D721Med (cell line): Measurements from ENCODE around the gene PNPT1.

Experiments used
- DNase-seq: peaks from one replicate; pipeline ENCODE4 v3.0.0; 2011; ENCODE audit warnings: low spot score; ENCODE audit not compliant: insufficient read length
- FAIRE-seq: peaks from 2 replicates; lab custom pipeline; 2011; peaks lifted over from hg19 to GRCh38; lab: Jason Lieb, UNC
- CTCF ChIP-seq: IDR thresholded peaks from 2 replicates; pipeline ENCODE4 v1.5.1; 2012; ENCODE audit warnings: mild to moderate bottlenecking, control low read depth; ENCODE audit not compliant: insufficient read depth; ENCODE audit errors: missing control alignments

The PNPT1 gene

GRCh38 chr2:55595536-55595935, 98.1 kb downstream of the PNPT1 start:
- no peak for TF ChIP-seq CTCF
- no peak for DNase-seq
- FAIRE-seq = no peak

DNA sequence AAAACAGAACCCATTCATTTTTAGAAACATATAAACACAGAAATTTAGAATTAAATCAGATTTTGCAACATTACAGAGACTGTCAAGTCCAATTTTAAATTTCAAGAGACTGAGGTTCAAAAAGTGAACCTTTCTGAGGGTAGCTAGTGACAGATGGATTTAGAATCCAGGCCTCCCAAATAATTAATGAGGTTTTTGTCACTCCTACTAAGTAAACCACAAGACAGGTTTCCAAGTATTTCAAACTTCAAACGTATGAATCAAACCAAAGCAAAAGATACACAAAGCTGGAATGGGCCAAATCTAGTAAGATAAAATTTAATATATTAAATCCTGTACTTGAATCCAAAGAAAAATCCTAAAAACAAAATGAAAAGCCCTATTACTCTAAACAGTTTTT, 101.5 kb downstream of the PNPT1 start:
- FAIRE-seq (no peak), DNase-seq (no peak)
- TF ChIP-seq CTCF = no peak

GRCh38 chr2:55590810-55591440, 102.7 kb downstream of the PNPT1 start:
- no peak for DNase-seq
- peak; percentile 55 for FAIRE-seq
- TF ChIP-seq CTCF = no peak

- DNase-seq = no peak
- no peak for FAIRE-seq
- no peak for TF ChIP-seq CTCF
Measured at GRCh38 chr2:55585451-55586080, 108.1 kb downstream of the PNPT1 start.
